ENCODE measurements around the gene SMIM28. TPM values are rescaled to one million over a fixed set of nuclear protein-coding genes. Genes with fewer than 3 reads are reported as not detected.

Gene SMIM28
- total and polyA plus RNA-seq, 2 donors from 2014 or later, result not detected

DNA sequence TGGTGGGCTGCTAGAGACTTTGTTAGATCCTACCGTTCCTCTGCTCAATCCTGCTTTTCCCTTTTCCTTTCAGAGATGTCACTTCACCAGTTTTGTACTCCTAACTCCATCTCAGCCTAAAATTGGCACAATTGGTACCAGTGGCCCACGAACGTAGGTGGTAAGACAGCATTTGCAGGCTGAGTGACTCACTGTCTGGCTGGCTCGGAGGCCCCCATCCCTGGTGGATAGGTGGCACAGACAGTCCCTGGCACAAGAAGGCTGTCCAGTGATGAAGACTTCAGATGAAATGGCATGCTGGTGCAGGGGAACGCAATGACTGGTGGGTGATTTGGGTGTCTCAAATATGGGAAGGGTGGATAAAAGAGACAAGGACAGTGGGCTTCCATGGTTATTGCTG, 37.4 kb downstream of the SMIM28 start:
- H3K4me3 ChIP-seq (ENCODE audit: low read length in 3 of 3), result no peak overlapping the region
- DNase-seq (no peak), FAIRE-seq (no peak)
- H3K9ac ChIP-seq (ENCODE audit: low read length in 3 of 3), result no peak overlapping the region
- H3K27ac ChIP-seq (ENCODE audit: low read depth in 2 of 2, low read length in 2 of 2), result no peak overlapping the region
- no peaks in the 10 kb centered on the region for H3K4me1 ChIP-seq (ENCODE audit: control insufficient read depth in 2 of 3, insufficient read depth in 2 of 3, low read depth in 1 of 3, low read length in 3 of 3)
- H3K9me3 ChIP-seq (ENCODE audit: control insufficient read depth in 2 of 3, insufficient read depth in 1 of 3, low read length in 3 of 3), result peaks cover 0 to 4% (median 0%) of the 10 kb centered on the region in 3 donors
- H3K27me3 ChIP-seq (ENCODE audit: control insufficient read depth, insufficient read depth, low read length), result no peaks in the 10 kb centered on the region
- H3K36me3 ChIP-seq (ENCODE audit: control insufficient read depth in 2 of 3, insufficient read depth in 3 of 3, low read length in 3 of 3), result peaks cover 9 to 20% (median 18%) of the 10 kb centered on the region in 3 donors
- intact Hi-C loops (cut with DNase I), result no loop called here
- TF ChIP-seq, protein P1, sequence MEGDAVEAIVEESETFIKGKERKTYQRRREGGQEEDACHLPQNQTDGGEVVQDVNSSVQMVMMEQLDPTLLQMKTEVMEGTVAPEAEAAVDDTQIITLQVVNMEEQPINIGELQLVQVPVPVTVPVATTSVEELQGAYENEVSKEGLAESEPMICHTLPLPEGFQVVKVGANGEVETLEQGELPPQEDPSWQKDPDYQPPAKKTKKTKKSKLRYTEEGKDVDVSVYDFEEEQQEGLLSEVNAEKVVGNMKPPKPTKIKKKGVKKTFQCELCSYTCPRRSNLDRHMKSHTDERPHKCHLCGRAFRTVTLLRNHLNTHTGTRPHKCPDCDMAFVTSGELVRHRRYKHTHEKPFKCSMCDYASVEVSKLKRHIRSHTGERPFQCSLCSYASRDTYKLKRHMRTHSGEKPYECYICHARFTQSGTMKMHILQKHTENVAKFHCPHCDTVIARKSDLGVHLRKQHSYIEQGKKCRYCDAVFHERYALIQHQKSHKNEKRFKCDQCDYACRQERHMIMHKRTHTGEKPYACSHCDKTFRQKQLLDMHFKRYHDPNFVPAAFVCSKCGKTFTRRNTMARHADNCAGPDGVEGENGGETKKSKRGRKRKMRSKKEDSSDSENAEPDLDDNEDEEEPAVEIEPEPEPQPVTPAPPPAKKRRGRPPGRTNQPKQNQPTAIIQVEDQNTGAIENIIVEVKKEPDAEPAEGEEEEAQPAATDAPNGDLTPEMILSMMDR (IDR thresholded peaks at IDR 0.05; ENCODE audit: borderline replicate concordance, extremely low read depth, insufficient read depth), result no peak

DNA sequence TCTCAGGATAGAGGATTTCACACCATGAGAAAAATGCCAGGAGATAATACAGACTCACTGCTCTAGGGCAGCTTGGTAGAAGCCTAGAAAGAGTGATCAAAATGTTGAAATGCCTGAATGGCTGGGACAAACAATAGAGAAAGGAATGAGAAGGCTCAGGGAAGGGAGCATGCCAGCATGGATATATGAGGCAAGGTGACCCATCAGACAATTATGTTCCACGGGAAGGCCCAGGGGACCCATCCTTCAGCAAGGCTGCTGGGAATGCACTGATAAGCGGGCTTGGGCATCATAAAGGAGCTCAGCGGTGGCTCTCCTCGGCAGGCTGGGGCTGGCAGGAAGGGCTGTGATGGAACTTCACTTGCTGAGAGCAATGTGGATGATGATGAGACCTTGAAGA, 38.5 kb downstream of the SMIM28 start:
- peaks cover 8 to 17% (median 16%) of the 10 kb centered on the region in 3 donors for H3K36me3 ChIP-seq (ENCODE audit: control insufficient read depth in 2 of 3, insufficient read depth in 3 of 3, low read length in 3 of 3)

DNA sequence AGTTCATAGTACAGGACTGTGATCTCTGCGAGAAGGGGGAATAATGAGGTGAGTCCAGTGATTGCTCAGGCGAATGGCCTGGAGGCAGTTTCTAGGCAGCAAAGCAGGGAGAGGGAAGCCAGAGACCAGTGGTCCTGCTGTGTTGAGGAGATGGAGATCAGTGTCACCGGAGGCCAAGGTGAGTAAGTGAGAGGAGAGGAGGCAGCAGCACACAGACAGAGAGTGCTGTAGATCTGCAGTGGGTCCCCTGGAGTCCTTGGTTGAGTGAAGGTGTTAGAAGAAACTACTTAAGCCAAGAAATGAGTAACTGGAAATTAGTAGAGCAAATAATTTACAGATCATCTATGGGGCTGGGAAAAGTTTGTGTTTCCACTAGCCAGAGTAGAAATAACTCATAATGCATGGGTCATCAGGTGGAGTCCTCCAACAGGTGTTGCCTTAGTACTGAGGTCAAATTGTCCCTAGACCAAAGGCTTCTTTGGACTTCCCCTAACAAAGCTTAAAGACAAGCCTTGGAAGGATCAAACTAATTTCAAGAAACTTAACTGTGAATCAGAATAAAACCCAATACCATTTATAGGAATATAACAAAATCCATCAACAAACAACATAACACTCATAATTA, 39.9 kb downstream of the SMIM28 start:
- intact Hi-C loops (cut with DNase I), result no loop called here
- Histone ChIP-seq H3K4me3 (ENCODE audit: low read length in 3 of 3) (no peak overlapping the region), H3K9me3 (ENCODE audit: control insufficient read depth in 2 of 3, insufficient read depth in 1 of 3, low read length in 3 of 3) (peaks cover 0 to 4% (median 0%) of the 10 kb centered on the region in 3 donors), H3K27ac (ENCODE audit: low read depth in 2 of 2, low read length in 2 of 2) (no peak overlapping the region), H3K4me1 (ENCODE audit: control insufficient read depth in 2 of 3, insufficient read depth in 2 of 3, low read depth in 1 of 3, low read length in 3 of 3) (peaks cover 0 to 3% (median 0%) of the 10 kb centered on the region in 3 donors), H3K27me3 (ENCODE audit: control insufficient read depth, insufficient read depth, low read length) (no peaks in the 10 kb centered on the region), H3K36me3 (ENCODE audit: control insufficient read depth in 2 of 3, insufficient read depth in 3 of 3, low read length in 3 of 3) (peaks cover 4 to 9% (median 8%) of the 10 kb centered on the region in 3 donors), H3K9ac (ENCODE audit: low read length in 3 of 3) (no peak overlapping the region)
- TF ChIP-seq, protein P1 (IDR thresholded peaks at IDR 0.05; ENCODE audit: borderline replicate concordance, extremely low read depth, insufficient read depth), result no peak
- DNase-seq (no peak), FAIRE-seq (no peak)

More for the DNA sequence above, 38.5 kb downstream of the SMIM28 start:
- Histone ChIP-seq H3K4me1 (ENCODE audit: control insufficient read depth in 2 of 3, insufficient read depth in 2 of 3, low read depth in 1 of 3, low read length in 3 of 3) (no peaks in the 10 kb centered on the region), H3K9me3 (ENCODE audit: control insufficient read depth in 2 of 3, insufficient read depth in 1 of 3, low read length in 3 of 3) (peaks cover 0 to 4% (median 0%) of the 10 kb centered on the region in 3 donors), H3K9ac (ENCODE audit: low read length in 3 of 3) (no peak overlapping the region), H3K4me3 (ENCODE audit: low read length in 3 of 3) (no peak overlapping the region), H3K27ac (ENCODE audit: low read depth in 2 of 2, low read length in 2 of 2) (no peak overlapping the region), H3K27me3 (ENCODE audit: control insufficient read depth, insufficient read depth, low read length) (no peaks in the 10 kb centered on the region)
- intact Hi-C loops (cut with DNase I), result no loop called here
- TF ChIP-seq, protein P1 (IDR thresholded peaks at IDR 0.05; ENCODE audit: borderline replicate concordance, extremely low read depth, insufficient read depth), result no peak
- FAIRE-seq (no peak), DNase-seq (no peak)
